ENCODE data around the gene PRRX2.

DNA sequence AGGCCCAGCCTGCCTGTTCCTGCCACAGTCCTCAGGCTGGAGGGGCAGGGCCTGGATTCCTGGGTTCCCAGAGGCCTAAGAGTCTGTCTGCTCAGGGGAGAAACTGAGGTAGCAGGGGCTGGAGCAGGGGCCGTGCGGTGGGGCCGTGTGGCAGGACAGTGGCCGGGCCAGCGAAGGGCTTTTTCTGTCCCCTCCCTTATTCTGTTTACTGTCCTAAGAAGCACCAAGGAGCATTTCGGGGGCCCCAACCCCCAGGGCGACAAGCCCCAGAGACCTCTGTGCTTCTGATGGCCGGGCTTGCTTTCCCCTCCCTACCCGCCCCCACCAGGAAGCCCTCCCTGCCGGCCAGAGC, 16.7 kb upstream of the PRRX2 start:
- TF ChIP-seq, protein P1, sequence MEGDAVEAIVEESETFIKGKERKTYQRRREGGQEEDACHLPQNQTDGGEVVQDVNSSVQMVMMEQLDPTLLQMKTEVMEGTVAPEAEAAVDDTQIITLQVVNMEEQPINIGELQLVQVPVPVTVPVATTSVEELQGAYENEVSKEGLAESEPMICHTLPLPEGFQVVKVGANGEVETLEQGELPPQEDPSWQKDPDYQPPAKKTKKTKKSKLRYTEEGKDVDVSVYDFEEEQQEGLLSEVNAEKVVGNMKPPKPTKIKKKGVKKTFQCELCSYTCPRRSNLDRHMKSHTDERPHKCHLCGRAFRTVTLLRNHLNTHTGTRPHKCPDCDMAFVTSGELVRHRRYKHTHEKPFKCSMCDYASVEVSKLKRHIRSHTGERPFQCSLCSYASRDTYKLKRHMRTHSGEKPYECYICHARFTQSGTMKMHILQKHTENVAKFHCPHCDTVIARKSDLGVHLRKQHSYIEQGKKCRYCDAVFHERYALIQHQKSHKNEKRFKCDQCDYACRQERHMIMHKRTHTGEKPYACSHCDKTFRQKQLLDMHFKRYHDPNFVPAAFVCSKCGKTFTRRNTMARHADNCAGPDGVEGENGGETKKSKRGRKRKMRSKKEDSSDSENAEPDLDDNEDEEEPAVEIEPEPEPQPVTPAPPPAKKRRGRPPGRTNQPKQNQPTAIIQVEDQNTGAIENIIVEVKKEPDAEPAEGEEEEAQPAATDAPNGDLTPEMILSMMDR (IDR thresholded peaks at IDR 0.05), result no peak
- no peak for TF ChIP-seq EP300 (IDR thresholded peaks at IDR 0.05)
- TF ChIP-seq POLR2A (IDR thresholded peaks at IDR 0.05), result no peak

Measured in upper lobe of left lung (tissue), 4 donors.